CD4-positive, alpha-beta memory T cell (primary cell): ENCODE measurements around the gene RSPO3. TPM values are rescaled to one million over a fixed set of nuclear protein-coding genes. Genes with fewer than 3 reads are reported as not detected.

Experiments used
- CTCF ChIA-PET: fragments of 350-600 bp; sonication (Branson Sonifier 250); formaldehyde crosslinking; loops from one replicate; lab custom pipeline; 2021; ENCODE audit warnings: inconsistent platforms; ENCODE audit not compliant: partially characterized antibody; lab: Charles Lee
- POLR2A ChIA-PET: fragments of 350-600 bp; sonication (Branson Sonifier 250); formaldehyde crosslinking; loops from one replicate; lab custom pipeline; 2021; ENCODE audit not compliant: partially characterized antibody; lab: Charles Lee
- DNase-seq, 5 donors: peaks; one replicate each; pipeline versions ENCODE4 v3.0.0 to v3.0.0-alpha.2; 2020 to 2022; ENCODE audit warnings: mixed read lengths in 1 of 5
- H3K27ac ChIP-seq: one replicate; pipeline ENCODE4 v1.7.0; 2013; ENCODE audit warnings: low read depth, low read length
- H3K27me3 ChIP-seq: 2 replicates; pipeline ENCODE4 v1.7.0; 2013; ENCODE audit warnings: mild to moderate bottlenecking, low read length, moderate library complexity; ENCODE audit not compliant: insufficient read depth
- H3K36me3 ChIP-seq: 2 replicates; pipeline ENCODE4 v1.7.0; 2013; ENCODE audit warnings: mild to moderate bottlenecking, low read length, moderate library complexity; ENCODE audit not compliant: insufficient read depth
- H3K4me1 ChIP-seq: 2 replicates; pipeline ENCODE4 v1.7.0; 2013; ENCODE audit warnings: mild to moderate bottlenecking, low read length, moderate library complexity; ENCODE audit not compliant: insufficient read depth
- H3K4me3 ChIP-seq, 2 donors: one replicate each; pipeline ENCODE4 v1.7.0; 2013; ENCODE audit warnings: low read length in 2 of 2, mild to moderate bottlenecking in 1 of 2
- H3K9me3 ChIP-seq, 2 donors: one replicate each; pipeline ENCODE4 v1.7.0; 2013; ENCODE audit warnings: low read length in 2 of 2, control low read depth in 1 of 2; ENCODE audit not compliant: control insufficient read depth in 1 of 2
- H3K27ac Mint-ChIP-seq, 7 donors: one replicate each; pipeline ENCODE4 v1.8.0; 2020 to 2021; ENCODE audit warnings: mixed read lengths in 7 of 7, mild to moderate bottlenecking in 6 of 7, inconsistent platforms in 3 of 7, moderate library complexity in 3 of 7
- H3K27me3 Mint-ChIP-seq, 2 donors: one replicate each; pipeline ENCODE4 v1.8.0; 2020 to 2021; ENCODE audit warnings: mixed read lengths in 2 of 2
- H3K36me3 Mint-ChIP-seq, 2 donors: one replicate each; pipeline ENCODE4 v1.8.0; 2020 to 2021; ENCODE audit warnings: mixed read lengths in 2 of 2, inconsistent platforms in 1 of 2, mild to moderate bottlenecking in 1 of 2
- H3K4me1 Mint-ChIP-seq, 4 donors: one replicate each; pipeline ENCODE4 v1.8.0; 2020 to 2021; ENCODE audit warnings: mixed read lengths in 4 of 4, mild to moderate bottlenecking in 1 of 4
- H3K4me3 Mint-ChIP-seq, 8 donors: one replicate each; pipeline ENCODE4 v1.8.0; 2020 to 2021; ENCODE audit warnings: mixed read lengths in 8 of 8, mild to moderate bottlenecking in 7 of 8, moderate library complexity in 6 of 8, inconsistent platforms in 3 of 8
- H3K9me3 Mint-ChIP-seq, 8 donors: one replicate each; pipeline ENCODE4 v1.8.0; 2020 to 2021; ENCODE audit warnings: mixed read lengths in 8 of 8, mild to moderate bottlenecking in 5 of 8, inconsistent platforms in 3 of 8, moderate library complexity in 1 of 8
- intact Hi-C: fragments of 100-400 bp; cut with micrococcal nuclease; formaldehyde crosslinking; loops from one replicate; pipeline ENCODE4 v1.15.1; 2023
- polyA plus RNA-seq, 2 donors: library from polyadenylated mRNA; unstranded; fragments of 300-500 nt; fragmentation: Illumina TruSeq; gene quantifications; one replicate each; pipeline ENCODE4 v1.2.3, GENCODE V29; 2021
- total RNA-seq, 2 experiments: library from RNA; stranded (reverse); gene quantifications; one replicate each; pipeline ENCODE4 v1.2.3, GENCODE V29; 2021

RSPO3 gene
- total and polyA plus RNA-seq, 4 experiments from 2014 or later, result not detected

- H3K27me3 Mint-ChIP-seq, result peaks cover 6% of the 10 kb centered on the region in 2 donors
- no peak overlapping the region for H3K27ac ChIP-seq
- H3K4me1 Mint-ChIP-seq, result no peaks in the 10 kb centered on the region
- no peak overlapping the region for H3K4me3 Mint-ChIP-seq
- H3K36me3 ChIP-seq, result no peaks in the 10 kb centered on the region
- H3K9me3 ChIP-seq, result no peaks in the 10 kb centered on the region
- intact Hi-C loops, result no loop called here
- no peak overlapping the region for H3K4me3 ChIP-seq
- ChIA-PET POLR2A (no interaction called here), CTCF (no interaction called here)
- H3K27me3 ChIP-seq, result no peaks in the 10 kb centered on the region
- no peaks in the 10 kb centered on the region for H3K4me1 ChIP-seq
- H3K36me3 Mint-ChIP-seq, result no peaks in the 10 kb centered on the region
- no peak for DNase-seq
- no peaks in the 10 kb centered on the region for H3K9me3 Mint-ChIP-seq
- no peak overlapping the region for H3K27ac Mint-ChIP-seq
These were observed 12.8 kb downstream of the RSPO3 start for GRCh38 chr6:127131275-127131674.

GRCh38 chr6:127131772-127132376 lies 13.4 kb downstream of the RSPO3 start:
- H3K27ac Mint-ChIP-seq, result no peak overlapping the region
- no peak overlapping the region for H3K4me3 ChIP-seq
- H3K4me3 Mint-ChIP-seq, result no peak overlapping the region
- ChIA-PET CTCF (no interaction called here), POLR2A (no interaction called here)
- H3K9me3 ChIP-seq, result no peaks in the 10 kb centered on the region
- H3K4me1 Mint-ChIP-seq, result no peaks in the 10 kb centered on the region
- no peaks in the 10 kb centered on the region for H3K9me3 Mint-ChIP-seq
- H3K27me3 Mint-ChIP-seq, result peaks cover 4 to 5% of the 10 kb centered on the region in 2 donors
- no peak for DNase-seq
- intact Hi-C loops, result no loop called here
- H3K27ac ChIP-seq, result no peak overlapping the region
- no peaks in the 10 kb centered on the region for H3K36me3 ChIP-seq
- no peaks in the 10 kb centered on the region for H3K27me3 ChIP-seq
- H3K36me3 Mint-ChIP-seq, result no peaks in the 10 kb centered on the region
- H3K4me1 ChIP-seq, result no peaks in the 10 kb centered on the region

GRCh38 chr6:127134136-127134535 lies 15.7 kb downstream of the RSPO3 start:
- Histone ChIP-seq H3K4me3 (no peak overlapping the region), H3K4me1 (no peaks in the 10 kb centered on the region), H3K27me3 (no peaks in the 10 kb centered on the region), H3K9me3 (no peaks in the 10 kb centered on the region), H3K36me3 (no peaks in the 10 kb centered on the region), H3K27ac (no peak overlapping the region)
- Mint-ChIP-seq H3K36me3 (no peaks in the 10 kb centered on the region), H3K4me1 (no peaks in the 10 kb centered on the region), H3K27ac (no peak overlapping the region), H3K4me3 (no peak overlapping the region), H3K27me3 (peaks cover 3 to 5% of the 10 kb centered on the region in 2 donors), H3K9me3 (no peaks in the 10 kb centered on the region)
- DNase-seq, result no peak
- intact Hi-C loops, result no loop called here
- ChIA-PET CTCF (no interaction called here), POLR2A (no interaction called here)

- Histone ChIP-seq H3K4me1 (no peaks in the 10 kb centered on the region), H3K27ac (no peak overlapping the region), H3K4me3 (no peak overlapping the region), H3K9me3 (no peaks in the 10 kb centered on the region), H3K36me3 (no peaks in the 10 kb centered on the region), H3K27me3 (no peaks in the 10 kb centered on the region)
- Mint-ChIP-seq H3K4me1 (no peaks in the 10 kb centered on the region), H3K36me3 (no peaks in the 10 kb centered on the region), H3K9me3 (no peaks in the 10 kb centered on the region), H3K4me3 (no peak overlapping the region), H3K27me3 (peaks cover 1 to 4% of the 10 kb centered on the region in 2 donors), H3K27ac (no peak overlapping the region)
- CTCF ChIA-PET, result no interaction called here
- intact Hi-C loops, result no loop called here
- DNase-seq, result no peak
- POLR2A ChIA-PET, result no interaction called here
These were observed 18.3 kb downstream of the RSPO3 start for GRCh38 chr6:127136786-127137185.

- no peaks in the 10 kb centered on the region for H3K36me3 ChIP-seq
- intact Hi-C loops, result no loop called here
- Mint-ChIP-seq H3K4me1 (no peaks in the 10 kb centered on the region), H3K27me3 (peaks cover 8% of the 10 kb centered on the region in 2 donors), H3K9me3 (no peaks in the 10 kb centered on the region), H3K27ac (no peak overlapping the region), H3K36me3 (no peaks in the 10 kb centered on the region), H3K4me3 (no peak overlapping the region)
- CTCF ChIA-PET, result no interaction called here
- POLR2A ChIA-PET, result no interaction called here
- no peaks in the 10 kb centered on the region for H3K9me3 ChIP-seq
- no peaks in the 10 kb centered on the region for H3K4me1 ChIP-seq
- DNase-seq, result no peak
- no peaks in the 10 kb centered on the region for H3K27me3 ChIP-seq
- H3K4me3 ChIP-seq, result no peak overlapping the region
- no peak overlapping the region for H3K27ac ChIP-seq
These were observed 28.5 kb downstream of the RSPO3 start for GRCh38 chr6:127146932-127147331.

GRCh38 chr6:127147534-127147933 lies 29.1 kb downstream of the RSPO3 start:
- Histone ChIP-seq H3K36me3 (no peaks in the 10 kb centered on the region), H3K27ac (no peak overlapping the region), H3K9me3 (no peaks in the 10 kb centered on the region), H3K4me3 (no peak overlapping the region), H3K4me1 (no peaks in the 10 kb centered on the region), H3K27me3 (no peaks in the 10 kb centered on the region)
- Mint-ChIP-seq H3K27me3 (peaks cover 8 to 11% of the 10 kb centered on the region in 2 donors), H3K4me1 (no peaks in the 10 kb centered on the region), H3K9me3 (no peaks in the 10 kb centered on the region), H3K36me3 (no peaks in the 10 kb centered on the region), H3K4me3 (no peak overlapping the region), H3K27ac (no peak overlapping the region)
- no peak for DNase-seq
- CTCF ChIA-PET, result no interaction called here
- intact Hi-C loops, result no loop called here
- POLR2A ChIA-PET, result no interaction called here

- no peak overlapping the region for H3K27ac ChIP-seq
- DNase-seq, result no peak
- Mint-ChIP-seq H3K9me3 (no peaks in the 10 kb centered on the region), H3K27ac (no peak overlapping the region), H3K4me3 (no peak overlapping the region), H3K27me3 (peaks cover 8 to 16% of the 10 kb centered on the region in 2 donors), H3K36me3 (no peaks in the 10 kb centered on the region), H3K4me1 (no peaks in the 10 kb centered on the region)
- H3K4me1 ChIP-seq, result no peaks in the 10 kb centered on the region
- H3K36me3 ChIP-seq, result no peaks in the 10 kb centered on the region
- intact Hi-C loops, result no loop called here
- H3K9me3 ChIP-seq, result no peaks in the 10 kb centered on the region
- no peak overlapping the region for H3K4me3 ChIP-seq
- POLR2A ChIA-PET, result no interaction called here
- CTCF ChIA-PET, result no interaction called here
- H3K27me3 ChIP-seq, result no peaks in the 10 kb centered on the region
These were observed 30.0 kb downstream of the RSPO3 start for GRCh38 chr6:127148511-127148910.

GRCh38 chr6:127154509-127154908 lies 36.0 kb downstream of the RSPO3 start:
- ChIA-PET CTCF (no interaction called here), POLR2A (no interaction called here)
- peaks cover 0 to 3% (median 0%) of the 10 kb centered on the region in 8 donors for H3K9me3 Mint-ChIP-seq
- no peaks in the 10 kb centered on the region for H3K9me3 ChIP-seq
- H3K4me3 ChIP-seq, result no peak overlapping the region
- H3K36me3 ChIP-seq, result no peaks in the 10 kb centered on the region
- H3K27ac ChIP-seq, result no peak overlapping the region
- intact Hi-C loops, result no loop called here
- peaks cover 10 to 12% of the 10 kb centered on the region in 2 donors for H3K27me3 Mint-ChIP-seq
- H3K27me3 ChIP-seq, result no peaks in the 10 kb centered on the region
- no peaks in the 10 kb centered on the region for H3K4me1 Mint-ChIP-seq
- no peaks in the 10 kb centered on the region for H3K36me3 Mint-ChIP-seq
- no peak overlapping the region for H3K27ac Mint-ChIP-seq
- no peak for DNase-seq
- H3K4me1 ChIP-seq, result no peaks in the 10 kb centered on the region
- H3K4me3 Mint-ChIP-seq, result no peak overlapping the region
